ENCODE results near the gene CHKA. TPM values are rescaled to one million over a fixed set of nuclear protein-coding genes. Genes with fewer than 3 reads are reported as not detected.

Gene CHKA
- total RNA-seq: 12.7 and 17.7 TPM in 2 replicates

DNA sequence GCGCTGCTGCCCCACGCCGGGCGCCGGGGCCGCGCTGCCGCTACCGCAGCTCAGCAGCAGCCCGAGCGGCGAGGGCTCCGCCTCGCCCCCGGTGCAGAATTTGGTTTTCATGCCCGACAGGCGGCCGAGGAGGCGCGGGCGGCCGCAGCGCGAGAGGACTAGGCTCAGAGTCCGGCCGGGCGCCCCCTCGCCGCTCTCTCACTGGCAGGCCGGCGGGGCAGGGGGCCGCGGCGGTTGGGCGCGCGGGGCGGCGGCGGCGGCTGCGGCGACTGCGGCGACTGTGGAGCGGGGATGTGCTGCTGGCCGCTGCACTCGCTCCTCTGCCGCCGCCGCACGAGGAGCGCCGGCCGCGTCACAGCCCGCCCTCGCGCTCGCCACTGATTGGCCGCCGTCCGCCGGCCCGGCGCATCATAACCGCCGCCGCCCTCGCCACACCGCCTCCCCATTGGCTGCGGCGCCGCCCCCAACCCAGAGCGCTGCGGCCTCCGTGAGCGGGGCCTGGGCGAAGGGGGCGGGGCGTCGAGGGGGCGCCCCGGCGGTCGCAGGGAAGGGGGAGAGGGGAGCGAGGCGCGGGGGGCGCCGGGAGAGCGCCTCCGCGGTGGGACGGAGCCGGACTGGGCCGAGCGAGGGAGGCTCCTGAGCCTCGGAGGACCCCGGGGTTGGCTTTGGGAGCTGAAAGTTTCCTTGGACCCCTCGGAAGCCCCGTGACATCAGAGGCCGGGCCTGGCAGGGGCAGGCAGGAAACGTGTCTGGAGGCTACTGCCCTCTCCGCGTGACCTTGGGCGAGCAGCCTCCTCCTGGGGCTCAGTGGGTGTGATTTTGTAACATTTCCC is at the start of gene CHKA:
TSS of gene CHKA (minus strand) at position 322 of the 833 bp plus-strand sequence. CDS start at position 111, 211 bp downstream.

DNA sequence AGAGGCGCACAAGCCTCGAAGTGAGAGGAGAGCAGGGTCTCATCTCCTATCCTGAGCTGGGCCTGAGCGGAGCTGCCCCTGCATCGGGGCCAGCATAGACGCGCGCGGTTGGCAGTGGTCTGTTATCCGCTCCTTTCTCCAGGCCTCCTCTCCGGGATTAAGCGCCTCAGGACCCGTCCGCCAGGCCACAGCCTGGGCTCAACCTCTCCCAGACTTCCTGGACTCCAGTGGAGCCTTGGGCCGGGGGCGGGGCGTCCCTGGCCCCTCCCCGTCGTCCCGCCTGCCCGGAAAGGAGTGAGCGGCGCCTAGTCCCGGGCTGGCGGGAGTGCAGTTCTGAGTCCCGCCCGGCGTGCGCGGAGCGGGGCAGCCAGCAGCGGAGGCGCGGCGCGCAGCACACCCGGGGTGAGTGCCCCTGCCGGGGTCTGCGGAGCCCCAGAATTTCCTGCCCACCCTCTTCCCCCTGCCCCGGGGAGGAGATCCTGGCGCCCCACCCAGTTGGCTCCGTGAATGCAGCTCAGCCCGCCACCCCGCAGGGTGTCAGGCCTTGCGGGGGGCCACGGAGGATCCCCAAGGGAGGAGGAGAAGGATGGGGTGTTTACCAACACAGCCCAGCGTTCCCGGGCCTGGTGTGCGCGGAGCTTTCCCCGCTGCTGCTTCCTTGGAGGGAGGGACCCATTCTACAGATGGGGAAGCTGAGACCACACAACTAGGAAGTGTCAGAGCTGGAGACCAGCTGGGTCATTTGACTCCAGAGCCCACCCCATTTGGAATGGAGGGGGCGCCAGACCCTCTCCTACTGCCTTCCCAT is 82.3 kb downstream of the CHKA start, which contains the start of gene TCIRG1:
TSS of gene TCIRG1 (plus strand) at position 308 of the 808 bp plus-strand sequence. CDS start 2,247 bp downstream, outside the sequence.

GRCh38 chr11:68030318-68031143 is 90.7 kb downstream of the CHKA start, which contains the start of gene NDUFS8:
Gene NDUFS8, plus strand, starts transcription at chr11:68030681. Its CDS starts 1,471 bp downstream, at chr11:68032152.

DNA sequence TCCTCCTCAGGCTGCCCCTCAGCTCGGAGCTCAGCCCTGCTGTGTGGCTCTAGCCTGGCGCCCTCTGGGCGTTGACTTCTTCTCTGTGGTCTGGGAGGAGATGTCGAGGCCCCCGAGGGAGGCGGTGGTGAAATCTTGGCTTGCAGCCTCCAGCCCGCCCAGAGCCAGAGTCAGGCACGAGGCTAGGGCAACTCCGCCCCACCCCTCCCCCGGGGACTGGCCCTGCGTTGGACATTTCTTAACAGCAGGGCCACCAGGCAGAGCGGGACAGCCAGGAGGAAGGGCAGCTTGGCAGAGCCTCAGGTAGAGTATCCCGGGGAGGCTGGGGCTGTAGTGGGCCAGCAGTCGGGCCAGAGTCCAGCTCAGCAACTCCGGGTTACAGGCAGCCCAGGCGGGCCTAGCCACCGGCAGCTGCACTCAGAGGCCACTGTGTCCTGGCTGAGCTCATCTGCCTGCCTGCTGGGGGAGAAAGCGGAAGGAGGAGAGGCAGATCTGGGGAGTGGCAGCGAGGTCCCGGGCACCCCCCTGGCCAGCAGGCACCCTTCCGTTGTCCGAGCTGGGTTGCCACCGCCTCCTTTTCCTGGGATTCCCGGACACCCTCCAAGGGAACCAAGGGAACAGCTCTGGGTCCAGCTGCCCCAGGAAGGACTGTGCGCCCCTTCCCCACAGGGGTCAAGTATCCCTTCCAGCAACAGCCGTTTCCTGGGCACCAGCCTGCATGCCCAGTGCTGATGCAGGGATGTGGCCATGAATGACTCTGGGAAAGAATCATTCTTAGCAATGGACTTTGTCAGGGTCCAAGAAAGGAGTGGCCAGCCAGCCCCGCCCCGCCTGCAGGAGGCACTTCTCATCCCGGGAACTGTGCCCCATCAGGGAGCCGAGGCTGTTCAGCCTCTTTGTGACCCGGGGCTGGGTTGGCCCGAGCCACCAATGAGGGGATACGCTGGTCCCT is 110.8 kb downstream of the CHKA start, which contains the start of gene ALDH3B1:
TSS of gene ALDH3B1 (plus strand) at position 238 of the 952 bp plus-strand sequence. CDS start 4,971 bp downstream, outside the sequence.

GRCh38 chr11:68003846-68004550 is 117.2 kb downstream of the CHKA start, which contains the start of gene UNC93B1:
Gene UNC93B1, minus strand, starts transcription at chr11:68004097. Its CDS starts 54 bp downstream, at chr11:68004043.

Other genes with a start within 250 kb of the CHKA start
- 10.6 and 15.8 TPM in 2 replicates for gene UNC93B1, start 117.3 kb downstream of the CHKA start, total RNA-seq
- gene ALDH3B1, start 111.1 kb downstream of the CHKA start, total RNA-seq: 0.94 and 1.5 TPM in 2 replicates
- gene NDUFS8, start 90.7 kb downstream of the CHKA start, total RNA-seq: 203 and 263 TPM in 2 replicates
- gene TCIRG1, start 82.4 kb downstream of the CHKA start, total RNA-seq: 80.5 and 83.4 TPM in 2 replicates
- gene KMT5B, start 91.9 kb upstream of the CHKA start, total RNA-seq: 10.5 and 12.9 TPM in 2 replicates
- gene C11orf24, start 150.6 kb upstream of the CHKA start, total RNA-seq: 26.6 and 27.9 TPM in 2 replicates
- gene LRP5, start 191.2 kb upstream of the CHKA start, total RNA-seq: 6.9 and 7.3 TPM in 2 replicates

Data from mammary microvascular endothelial cell (primary cell).